ENCODE results near the gene TRPM2. TPM values are rescaled to one million over a fixed set of nuclear protein-coding genes. Genes with fewer than 3 reads are reported as not detected.
"Not testable (repeated sequence)": the region's sequence is repeated elsewhere in the genome, so short reads cannot be mapped to it uniquely, and the experiment has no call there.

Gene TRPM2
- polyA plus RNA-seq, 3 donors, result 0.75 to 1.1 (median 0.82) TPM

- no peak for DNase-seq (ENCODE audit: low read depth in 3 of 3, low spot score in 2 of 3)
Observed at GRCh38 chr21:44405948-44406872, 52.8 kb downstream of the TRPM2 start.

- DNase-seq (ENCODE audit: low read depth in 3 of 3, low spot score in 2 of 3), result no peak
Observed at GRCh38 chr21:44406953-44407352, 53.5 kb downstream of the TRPM2 start.

GRCh38 chr21:44407493-44407892 lies 54.1 kb downstream of the TRPM2 start:
- no peak for DNase-seq (ENCODE audit: low read depth in 3 of 3, low spot score in 2 of 3)

GRCh38 chr21:44408226-44408625 lies 54.8 kb downstream of the TRPM2 start:
- DNase-seq (ENCODE audit: low read depth in 3 of 3, low spot score in 2 of 3), result no peak

GRCh38 chr21:44413566-44414290 lies 60.3 kb downstream of the TRPM2 start:
- no peak for DNase-seq (ENCODE audit: low read depth in 3 of 3, low spot score in 2 of 3)

GRCh38 chr21:44414291-44415072 lies 61.1 kb downstream of the TRPM2 start:
- no peak for DNase-seq (ENCODE audit: low read depth in 3 of 3, low spot score in 2 of 3)

- DNase-seq (ENCODE audit: low read depth in 3 of 3, low spot score in 2 of 3), result no peak
Observed at GRCh38 chr21:44415073-44416025, 61.9 kb downstream of the TRPM2 start.

GRCh38 chr21:44416193-44416592 lies 62.8 kb downstream of the TRPM2 start:
- no peak for DNase-seq (ENCODE audit: low read depth in 3 of 3, low spot score in 2 of 3)

- not testable (repeated sequence) for DNase-seq (ENCODE audit: low read depth in 3 of 3, low spot score in 2 of 3)
Observed at GRCh38 chr21:44417621-44418107, 64.2 kb downstream of the TRPM2 start.

- DNase-seq (ENCODE audit: low read depth in 3 of 3, low spot score in 2 of 3), result no peak
Observed at GRCh38 chr21:44418108-44418875, 64.9 kb downstream of the TRPM2 start.

GRCh38 chr21:44418876-44419230 lies 65.4 kb downstream of the TRPM2 start:
- no peak for DNase-seq (ENCODE audit: low read depth in 3 of 3, low spot score in 2 of 3)

GRCh38 chr21:44419679-44420078 lies 66.3 kb downstream of the TRPM2 start:
- no peak for DNase-seq (ENCODE audit: low read depth in 3 of 3, low spot score in 2 of 3)

GRCh38 chr21:44420416-44421205 lies 67.2 kb downstream of the TRPM2 start:
- DNase-seq (ENCODE audit: low read depth in 3 of 3, low spot score in 2 of 3), result no peak

- DNase-seq (ENCODE audit: low read depth in 3 of 3, low spot score in 2 of 3), result no peak
Observed at GRCh38 chr21:44421901-44422840, 68.8 kb downstream of the TRPM2 start.

GRCh38 chr21:44423312-44423821 lies 69.9 kb downstream of the TRPM2 start:
- no peak for DNase-seq (ENCODE audit: low read depth in 3 of 3, low spot score in 2 of 3)

- no peak for DNase-seq (ENCODE audit: low read depth in 3 of 3, low spot score in 2 of 3)
Observed at GRCh38 chr21:44423941-44424607, 70.7 kb downstream of the TRPM2 start.
